NCI-H748 treated with DMSO at 0.1 percent for 48 hours (cell line): ENCODE results near the gene PNMA5.
"Not testable (repeated sequence)": the region's sequence is repeated elsewhere in the genome, so short reads cannot be mapped to it uniquely, and the experiment has no call there.

Experiments
- DNase-seq: peaks from one replicate; lab custom pipeline; 2025; lab: John Stamatoyannopoulos, UW

Gene PNMA5

GRCh38 chrX:152993933-152994332, at the start of gene PNMA5:
Gene PNMA5, minus strand, starts transcription at chrX:152994116. Its CDS starts 2,518 bp downstream, at chrX:152991598.
- DNase-seq: no peak

GRCh38 chrX:153032397-153033118, 38.6 kb upstream of the PNMA5 start:
- DNase-seq: peak; percentile 21

- DNase-seq: no peak
These were observed 36.9 kb upstream of the PNMA5 start for GRCh38 chrX:153030801-153031200.

- DNase-seq: no peak
These were observed 36.0 kb upstream of the PNMA5 start for GRCh38 chrX:153029875-153030274.

GRCh38 chrX:153029162-153029561, 35.2 kb upstream of the PNMA5 start:
- DNase-seq: no peak

GRCh38 chrX:153028487-153028886, 34.6 kb upstream of the PNMA5 start:
- not testable (repeated sequence) for DNase-seq

- not testable (repeated sequence) for DNase-seq
These were observed 32.6 kb upstream of the PNMA5 start for GRCh38 chrX:153026501-153026900.

- DNase-seq: no peak
These were observed 25.2 kb upstream of the PNMA5 start for GRCh38 chrX:153019166-153019565.

GRCh38 chrX:153017174-153017573, 23.3 kb upstream of the PNMA5 start:
- not testable (repeated sequence) for DNase-seq

GRCh38 chrX:153004780-153005179, 10.9 kb upstream of the PNMA5 start:
- no peak for DNase-seq

GRCh38 chrX:153003981-153004380, 10.1 kb upstream of the PNMA5 start:
- no peak for DNase-seq

- DNase-seq: not testable (repeated sequence)
These were observed 8.3 kb upstream of the PNMA5 start for GRCh38 chrX:153002182-153002581.

GRCh38 chrX:152997337-152997736, 3.4 kb upstream of the PNMA5 start:
- no peak for DNase-seq

GRCh38 chrX:152992115-152992514, 1.8 kb downstream of the PNMA5 start:
- no peak for DNase-seq

GRCh38 chrX:152991123-152991522, 2.8 kb downstream of the PNMA5 start:
- no peak for DNase-seq

GRCh38 chrX:152989292-152989658, 4.6 kb downstream of the PNMA5 start:
- no peak for DNase-seq

GRCh38 chrX:152988536-152989291, 5.2 kb downstream of the PNMA5 start:
- no peak for DNase-seq

GRCh38 chrX:152987801-152988200, 6.1 kb downstream of the PNMA5 start:
- DNase-seq: no peak

GRCh38 chrX:152987156-152987555, 6.8 kb downstream of the PNMA5 start:
- DNase-seq: not testable (repeated sequence)

GRCh38 chrX:152985383-152985782, 8.5 kb downstream of the PNMA5 start:
- DNase-seq: not testable (repeated sequence)

GRCh38 chrX:152968193-152968592, 25.7 kb downstream of the PNMA5 start:
- DNase-seq: no peak

- no peak for DNase-seq
These were observed 33.8 kb downstream of the PNMA5 start for GRCh38 chrX:152960115-152960514.

- DNase-seq: no peak
These were observed 34.3 kb downstream of the PNMA5 start for GRCh38 chrX:152959626-152960025.
